ENCODE results near the gene IWS1.

IWS1 gene

GRCh38 chr2:127510073-127510472, 16.2 kb downstream of the IWS1 start:
- DNase-seq (ENCODE audit: low spot score) = no peak
- Histone ChIP-seq H3K4me3 (no peak overlapping the region), H3K27ac (no peak overlapping the region)
- no peak for TF ChIP-seq CTCF (IDR thresholded peaks at IDR 0.05)

GRCh38 chr2:127508631-127509034, 17.7 kb downstream of the IWS1 start:
- Histone ChIP-seq H3K27ac (peak overlapping the region; percentile 28 to 71), H3K4me3 (no peak overlapping the region)
- DNase-seq (ENCODE audit: low spot score) = peak; percentile 87
- no peak for TF ChIP-seq CTCF (IDR thresholded peaks at IDR 0.05)

- Histone ChIP-seq H3K27ac (peak overlapping the region; percentile 28 to 71), H3K4me3 (no peak overlapping the region)
- TF ChIP-seq CTCF (IDR thresholded peaks at IDR 0.05) = no peak
- DNase-seq (ENCODE audit: low spot score) = no peak
Measured at GRCh38 chr2:127508023-127508630, 18.2 kb downstream of the IWS1 start.

GRCh38 chr2:127506510-127506909, 19.8 kb downstream of the IWS1 start:
- H3K27ac ChIP-seq = no peak overlapping the region
- no peak for DNase-seq (ENCODE audit: low spot score)
- H3K4me3 ChIP-seq = no peak overlapping the region
- no peak for TF ChIP-seq CTCF (IDR thresholded peaks at IDR 0.05)

GRCh38 chr2:127504552-127505430, 21.5 kb downstream of the IWS1 start:
- Histone ChIP-seq H3K4me3 (no peak overlapping the region), H3K27ac (no peak overlapping the region)
- no peak for DNase-seq (ENCODE audit: low spot score)
- no peak for TF ChIP-seq CTCF (IDR thresholded peaks at IDR 0.05)

GRCh38 chr2:127503491-127503890, 22.8 kb downstream of the IWS1 start:
- Histone ChIP-seq H3K4me3 (no peak overlapping the region), H3K27ac (no peak overlapping the region)
- DNase-seq (ENCODE audit: low spot score) = no peak
- TF ChIP-seq CTCF (IDR thresholded peaks at IDR 0.05) = no peak

GRCh38 chr2:127498386-127498785, 27.9 kb downstream of the IWS1 start:
- no peak for DNase-seq (ENCODE audit: low spot score)
- TF ChIP-seq CTCF (IDR thresholded peaks at IDR 0.05) = no peak
- H3K27ac ChIP-seq = no peak overlapping the region
- H3K4me3 ChIP-seq = no peak overlapping the region
